Purkinje cell (primary cell): ENCODE measurements around the gene PDCD4. TPM values are rescaled to one million over a fixed set of nuclear protein-coding genes. Genes with fewer than 3 reads are reported as not detected.

Experiments
- polyA plus RNA-seq: library from polyadenylated mRNA; unstranded; fragments of >200 nt; fragmentation: Nextera tagmentation; gene quantifications from 2 replicates; pipeline ENCODE4 v1.2.1, GENCODE V29; 2014

PDCD4 gene
- polyA plus RNA-seq, result 126 and 151 TPM in 2 replicates

DNA sequence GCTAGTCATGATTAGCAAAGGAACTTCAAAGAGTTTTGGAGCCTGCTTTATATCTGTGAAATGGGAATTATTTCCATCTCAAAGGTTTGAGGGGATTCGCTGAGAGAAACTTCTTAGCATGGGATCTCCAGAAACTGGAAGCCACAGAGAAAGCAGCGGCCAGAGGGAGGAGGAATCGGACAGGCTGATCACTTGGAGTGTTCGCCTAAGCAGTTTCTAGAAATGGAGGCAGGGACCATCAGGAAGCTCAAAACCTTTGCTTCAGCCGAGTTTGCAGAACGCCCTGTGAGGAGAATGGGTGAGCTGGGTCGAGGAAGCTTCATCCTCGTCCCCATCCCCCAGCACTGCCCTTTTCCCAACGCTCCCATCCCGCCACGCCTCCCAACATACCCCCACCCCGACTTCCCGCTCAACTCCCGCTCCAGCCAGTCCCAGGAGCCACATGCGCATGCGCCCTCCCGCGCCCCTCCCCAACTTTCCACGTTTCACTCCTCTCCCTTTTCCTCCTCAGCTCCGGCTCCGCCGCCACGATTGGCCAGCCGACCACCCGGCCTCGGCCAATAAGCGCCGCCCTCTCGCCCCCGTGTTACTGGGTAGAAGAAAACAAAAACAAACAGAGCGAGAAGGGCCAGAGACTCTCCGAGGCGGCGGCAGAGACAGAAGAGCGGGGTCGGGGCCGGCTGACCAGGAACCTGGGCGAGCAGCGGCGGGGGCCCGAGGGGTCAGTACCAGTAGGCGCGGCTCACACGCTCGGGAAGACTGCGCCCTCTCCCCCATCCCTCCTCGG, at the start of gene PDCD4:
TSS of gene PDCD4 (plus strand) at position 631 of the 787 bp plus-strand sequence. CDS start 4,100 bp downstream, outside the sequence.

DNA sequence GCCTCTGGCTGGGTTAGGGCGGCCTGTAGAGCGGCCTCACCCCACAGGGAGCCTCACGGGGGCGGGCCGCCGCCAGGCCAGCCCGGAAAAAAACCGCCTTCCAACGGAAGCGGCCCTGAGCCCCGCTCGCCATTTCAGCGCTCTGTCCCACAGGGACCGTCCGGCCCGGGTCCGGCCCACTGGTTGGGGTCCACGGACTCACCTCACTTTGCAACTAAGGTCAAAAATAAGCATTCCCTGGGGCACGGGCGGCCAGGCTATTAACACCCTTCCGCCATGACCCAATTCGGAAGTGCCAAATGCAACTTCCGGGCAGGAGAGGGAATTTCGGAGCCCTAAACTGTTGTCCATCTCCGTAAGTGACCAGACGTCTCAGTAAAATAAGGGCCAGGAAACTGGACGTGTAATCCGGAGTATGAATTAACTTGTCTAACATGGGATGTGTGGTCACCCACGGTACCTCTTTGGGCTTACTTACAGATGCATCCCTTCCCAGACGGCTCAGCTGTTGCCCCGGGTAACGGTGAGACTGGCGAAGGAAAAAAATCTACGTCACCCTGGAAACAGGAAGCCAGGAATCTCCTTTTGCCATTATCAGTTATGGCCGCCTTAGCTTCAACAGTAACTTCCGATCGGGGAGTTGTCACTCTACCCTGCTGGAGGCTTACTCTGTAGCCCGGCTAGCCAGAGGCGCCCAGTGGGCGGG, 47.1 kb downstream of the PDCD4 start, which contains the start of gene BBIP1:
TSS of gene BBIP1 (minus strand) at position 538 of the 706 bp plus-strand sequence. CDS start 1,023 bp downstream, outside the sequence.

GRCh38 chr10:110919349-110919931, 47.7 kb downstream of the PDCD4 start, which contains the start of gene SHOC2:
Gene SHOC2 (plus strand): TSS chr10:110919604. CDS start chr10:110964359, 44,755 bp downstream.

Other genes starting within 250 kb of the PDCD4 start
- 0.90 and 1.6 TPM in 2 replicates for gene RBM20, start 227.6 kb upstream of the PDCD4 start, polyA plus RNA-seq
- 175 and 236 TPM in 2 replicates for gene BBIP1, start 47.3 kb downstream of the PDCD4 start, polyA plus RNA-seq
- gene SHOC2, start 47.7 kb downstream of the PDCD4 start, polyA plus RNA-seq, result 93.9 and 102 TPM in 2 replicates
- gene ADRA2A, start 205.1 kb downstream of the PDCD4 start, polyA plus RNA-seq, result 0.52 and 1.6 TPM in 2 replicates